ENCODE results near the gene LURAP1L. TPM values are rescaled to one million over a fixed set of nuclear protein-coding genes. Genes with fewer than 3 reads are reported as not detected.

The LURAP1L gene
- total RNA-seq, 3 donors from 2014 or later (not counting 1 experiment from before 2014, with no cell fraction given), result not detected

- no peaks in the 10 kb centered on the region for H3K4me1 Mint-ChIP-seq
- no peaks in the 10 kb centered on the region for H3K36me3 ChIP-seq (ENCODE audit: control insufficient read depth, insufficient read depth, low read length)
- no peak for TF ChIP-seq CTCF (IDR thresholded peaks at IDR 0.05)
- no peak overlapping the region for H3K27ac ChIP-seq (ENCODE audit: low read length)
- no peak for DNase-seq
- H3K4me3 ChIP-seq (ENCODE audit: low read length), result no peak overlapping the region
- H3K4me3 Mint-ChIP-seq, result no peak overlapping the region
- ATAC-seq, result no peak
- H3K9me3 Mint-ChIP-seq, result peaks cover 5 to 8% of the 10 kb centered on the region in 2 donors
- WGBS (ENCODE audit: insufficient coverage), result 79% methylated on average over 9 of the region's 9 CpGs
- intact Hi-C loops (cut with micrococcal nuclease), result no loop called here
- no peaks in the 10 kb centered on the region for H3K27me3 Mint-ChIP-seq (ENCODE audit: low read depth in 2 of 2)
- peaks cover under 1% of the 10 kb centered on the region for H3K9me3 ChIP-seq (ENCODE audit: control insufficient read depth, insufficient read depth, low read length)
- no peaks in the 10 kb centered on the region for H3K27me3 ChIP-seq (ENCODE audit: control insufficient read depth, insufficient read depth, low read length)
- H3K27ac Mint-ChIP-seq, result no peak overlapping the region
- H3K36me3 Mint-ChIP-seq, result no peaks in the 10 kb centered on the region
- H3K4me1 ChIP-seq (ENCODE audit: control insufficient read depth, insufficient read depth, low read length), result no peaks in the 10 kb centered on the region
Observed at GRCh38 chr9:12819436-12820185, 44.8 kb downstream of the LURAP1L start.

GRCh38 chr9:12822111-12822510 is 47.3 kb downstream of the LURAP1L start:
- ATAC-seq (no peak), DNase-seq (no peak)
- no peaks in the 10 kb centered on the region for H3K27me3 ChIP-seq (ENCODE audit: control insufficient read depth, insufficient read depth, low read length)
- Mint-ChIP-seq H3K36me3 (no peaks in the 10 kb centered on the region), H3K27ac (no peak overlapping the region), H3K27me3 (ENCODE audit: low read depth in 2 of 2) (no peaks in the 10 kb centered on the region), H3K4me3 (no peak overlapping the region), H3K4me1 (no peaks in the 10 kb centered on the region), H3K9me3 (peaks cover 2 to 6% of the 10 kb centered on the region in 2 donors)
- H3K36me3 ChIP-seq (ENCODE audit: control insufficient read depth, insufficient read depth, low read length), result no peaks in the 10 kb centered on the region
- no peaks in the 10 kb centered on the region for H3K4me1 ChIP-seq (ENCODE audit: control insufficient read depth, insufficient read depth, low read length)
- H3K27ac ChIP-seq (ENCODE audit: low read length), result no peak overlapping the region
- WGBS (ENCODE audit: insufficient coverage), result 63% methylated on average over 1 of the region's 2 CpGs
- intact Hi-C loops (cut with micrococcal nuclease), result no loop called here
- H3K4me3 ChIP-seq (ENCODE audit: low read length), result no peak overlapping the region
- TF ChIP-seq CTCF (IDR thresholded peaks at IDR 0.05), result no peak
- H3K9me3 ChIP-seq (ENCODE audit: control insufficient read depth, insufficient read depth, low read length), result peaks cover 4% of the 10 kb centered on the region

GRCh38 chr9:12826924-12827565 is 52.2 kb downstream of the LURAP1L start:
- H3K9me3 Mint-ChIP-seq, result peaks cover 7% of the 10 kb centered on the region in 2 donors
- no peaks in the 10 kb centered on the region for H3K36me3 Mint-ChIP-seq
- H3K4me3 ChIP-seq (ENCODE audit: low read length), result no peak overlapping the region
- H3K4me3 Mint-ChIP-seq, result no peak overlapping the region
- no peak for DNase-seq
- WGBS (ENCODE audit: insufficient coverage), result 81% methylated on average over 2 of the region's 3 CpGs
- no peaks in the 10 kb centered on the region for H3K36me3 ChIP-seq (ENCODE audit: control insufficient read depth, insufficient read depth, low read length)
- H3K4me1 Mint-ChIP-seq, result no peaks in the 10 kb centered on the region
- no peaks in the 10 kb centered on the region for H3K27me3 ChIP-seq (ENCODE audit: control insufficient read depth, insufficient read depth, low read length)
- peaks cover 4% of the 10 kb centered on the region for H3K9me3 ChIP-seq (ENCODE audit: control insufficient read depth, insufficient read depth, low read length)
- ATAC-seq, result no peak
- no peak for TF ChIP-seq CTCF (IDR thresholded peaks at IDR 0.05)
- H3K27me3 Mint-ChIP-seq (ENCODE audit: low read depth in 2 of 2), result no peaks in the 10 kb centered on the region
- H3K4me1 ChIP-seq (ENCODE audit: control insufficient read depth, insufficient read depth, low read length), result no peaks in the 10 kb centered on the region
- intact Hi-C loops (cut with micrococcal nuclease), result no loop called here
- no peak overlapping the region for H3K27ac Mint-ChIP-seq
- no peak overlapping the region for H3K27ac ChIP-seq (ENCODE audit: low read length)
